ENCODE results near the gene ANTXR2.

The ANTXR2 gene

DNA sequence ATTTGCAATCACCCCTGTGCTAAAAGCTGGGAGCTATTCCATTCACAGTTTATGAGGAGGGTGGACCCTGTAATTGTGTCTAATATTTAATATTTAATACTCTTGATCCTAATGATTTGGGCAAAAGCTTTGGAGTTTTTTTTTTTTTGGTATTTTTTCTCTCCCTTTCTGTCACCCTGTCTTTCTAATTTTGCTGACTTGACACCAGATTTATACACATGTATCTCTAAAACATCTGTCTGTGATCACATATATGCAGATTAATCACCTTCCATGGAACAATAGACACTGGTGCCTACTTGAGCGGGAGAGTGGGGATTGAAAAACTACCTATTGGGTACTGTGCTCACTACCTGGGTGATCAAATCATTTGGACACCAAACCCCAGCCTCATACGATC is 18.7 kb upstream of the ANTXR2 start:
- no peak for DNase-seq

DNA sequence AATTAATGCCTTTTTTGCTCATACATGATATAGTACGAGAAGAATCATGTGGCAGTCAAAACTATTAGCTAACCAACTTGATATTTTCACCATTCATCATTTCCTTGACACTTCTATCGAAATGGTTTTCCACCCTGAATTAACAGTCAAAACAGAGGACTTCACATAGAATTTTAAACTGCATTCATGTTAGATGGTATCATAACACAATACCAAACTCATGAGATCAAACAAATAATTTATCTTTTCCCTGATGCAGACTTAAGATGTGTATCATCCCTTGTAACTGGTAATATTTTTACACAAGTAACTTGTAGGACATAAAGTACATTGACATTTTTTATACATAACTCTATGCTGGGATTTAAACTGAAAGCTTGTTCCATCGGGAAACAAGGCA is 18.2 kb upstream of the ANTXR2 start:
- no peak for DNase-seq

DNA sequence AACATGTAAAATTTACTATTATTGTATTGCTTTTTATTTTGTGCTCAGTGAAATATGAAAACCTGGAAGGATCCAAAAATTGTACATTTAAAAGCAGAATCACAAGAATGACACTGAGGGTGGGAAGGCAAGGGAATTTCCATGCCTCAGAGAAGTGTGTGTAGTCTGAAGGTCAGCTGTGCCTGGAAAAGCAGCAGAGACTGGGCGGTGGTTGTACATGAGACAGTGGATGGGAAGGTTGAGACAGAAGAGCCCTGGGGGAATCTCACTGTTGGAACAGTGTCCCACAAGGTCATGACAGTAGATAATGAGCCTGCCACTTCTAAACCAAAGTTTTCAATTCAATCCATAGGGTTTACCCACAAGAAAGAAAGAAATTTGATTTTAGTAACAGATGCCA is 17.1 kb upstream of the ANTXR2 start:
- DNase-seq: no peak

DNA sequence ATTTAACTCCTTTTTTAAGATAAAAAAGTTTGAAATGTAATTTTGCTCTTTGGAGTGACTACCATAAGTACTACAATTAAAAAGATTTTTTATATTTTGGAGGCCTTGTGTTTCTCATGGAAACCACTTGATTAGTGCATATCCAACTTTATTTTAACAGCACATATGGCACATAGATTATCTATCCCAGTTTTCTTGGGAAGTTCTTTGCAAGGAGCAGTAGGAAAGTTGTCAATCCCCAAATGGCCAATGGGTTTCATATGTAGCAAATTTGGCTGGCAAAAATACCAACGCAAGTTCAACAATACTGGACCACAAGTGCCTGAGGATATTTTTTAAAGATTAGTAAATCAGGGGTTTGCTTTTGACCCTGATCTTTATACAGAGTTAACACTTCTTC is 15.4 kb upstream of the ANTXR2 start:
- DNase-seq: no peak

DNA sequence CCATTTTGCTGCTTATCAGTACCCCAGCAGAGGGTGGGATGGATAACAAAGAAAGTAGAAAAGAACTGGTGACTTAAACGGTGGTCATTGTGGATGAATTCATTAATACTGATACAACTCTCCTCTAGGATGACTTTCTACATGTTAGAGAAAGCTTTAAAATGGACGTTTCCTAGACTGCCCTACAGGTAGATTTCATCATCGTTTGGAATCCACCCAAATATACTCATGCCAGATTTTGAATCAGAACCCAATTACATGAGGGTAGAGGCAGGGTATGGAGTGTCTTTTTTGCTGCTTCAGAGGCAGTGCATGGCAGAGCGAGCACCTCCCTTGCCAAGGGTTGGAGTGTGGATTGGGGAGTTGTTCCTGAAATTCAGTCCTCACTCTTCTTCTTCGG is 13.3 kb upstream of the ANTXR2 start:
- no peak for DNase-seq

DNA sequence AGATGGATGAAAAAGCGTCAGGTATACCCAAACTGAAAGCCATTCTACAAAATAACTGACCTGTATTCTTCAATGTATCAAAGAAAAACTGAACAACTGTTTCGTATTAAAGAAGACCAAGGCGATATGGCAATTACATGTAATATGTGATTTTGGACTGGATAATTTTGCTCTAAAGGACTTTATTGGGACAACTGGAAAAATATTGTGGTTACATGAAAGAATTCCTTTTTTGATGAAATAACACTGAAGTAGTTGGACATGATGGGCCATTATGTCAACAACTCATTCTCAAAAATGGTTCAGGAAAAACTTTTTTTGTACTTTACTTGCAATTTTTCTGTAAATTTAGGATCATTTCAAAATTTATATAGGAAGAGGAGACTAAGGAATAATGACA is 12.1 kb upstream of the ANTXR2 start:
- DNase-seq: no peak

DNA sequence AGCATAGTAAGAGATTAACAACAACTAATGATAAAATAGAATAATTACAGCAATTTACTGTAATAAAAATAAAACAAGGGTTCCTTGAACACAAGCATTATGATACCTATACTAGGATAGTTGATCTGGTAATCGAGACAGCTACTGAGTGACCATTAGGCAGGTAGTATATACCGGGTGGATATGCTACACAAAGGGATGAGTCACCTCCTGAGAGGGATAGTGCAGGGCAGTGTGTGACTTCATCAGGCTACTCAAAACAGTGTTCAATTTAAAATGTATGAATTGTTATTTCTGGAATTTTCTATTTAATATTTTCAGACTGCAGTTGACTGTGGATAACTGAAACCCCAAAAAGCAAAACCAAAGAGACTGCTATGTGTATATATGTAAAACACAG is 9.7 kb upstream of the ANTXR2 start:
- DNase-seq: no peak

DNA sequence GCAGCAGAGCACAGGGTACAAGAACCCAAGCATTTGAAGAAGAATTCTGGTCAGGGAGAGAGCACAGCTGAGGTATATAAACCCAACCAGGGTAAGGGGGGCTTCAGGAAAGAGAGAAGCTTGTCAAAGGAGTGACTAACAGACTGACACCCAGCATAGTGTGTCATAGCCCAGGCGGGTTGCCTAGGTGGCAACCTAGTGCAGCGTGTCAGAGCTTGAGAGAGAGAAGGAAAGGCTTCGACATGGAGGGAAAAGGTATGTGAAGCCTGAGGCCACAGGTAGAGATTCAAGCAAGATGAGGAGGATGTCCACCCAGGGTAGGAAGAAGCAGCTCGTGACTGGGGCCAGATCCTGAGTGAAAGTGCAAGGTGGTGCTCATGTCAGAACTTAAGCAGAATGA is 8.5 kb upstream of the ANTXR2 start:
- no peak for DNase-seq

DNA sequence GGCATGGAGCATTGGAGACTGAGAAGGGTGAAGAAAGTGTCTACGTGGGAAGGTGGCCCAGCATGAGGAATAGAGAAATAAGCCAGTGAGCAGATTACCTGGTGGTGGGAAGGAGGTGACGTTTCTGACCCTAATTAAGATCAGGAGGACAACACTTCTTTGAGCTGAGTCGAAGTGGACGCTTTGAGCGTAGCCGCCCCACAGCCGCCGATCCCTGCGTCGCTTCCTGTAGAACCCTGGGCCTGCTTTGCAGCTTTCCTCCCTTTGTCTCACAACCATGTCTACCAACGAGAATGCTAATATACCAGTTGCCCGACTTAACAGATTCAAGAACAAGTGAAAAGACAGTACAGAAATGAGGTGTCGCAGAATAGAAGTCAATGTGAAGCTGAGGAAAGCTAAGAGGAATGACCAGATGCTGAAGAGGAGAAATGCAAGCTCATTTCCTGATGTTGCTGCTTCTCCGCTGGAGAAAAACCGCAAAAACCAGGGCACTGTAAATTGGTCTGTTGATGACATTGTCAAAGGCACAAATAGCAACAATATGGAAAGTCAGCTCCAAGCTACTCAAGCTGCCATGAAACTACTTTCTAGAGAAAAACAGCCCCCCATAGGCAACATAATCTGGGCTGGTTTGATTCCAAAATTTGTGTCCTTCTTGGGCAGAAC is 6.4 kb upstream of the ANTXR2 start:
- no peak for DNase-seq

DNA sequence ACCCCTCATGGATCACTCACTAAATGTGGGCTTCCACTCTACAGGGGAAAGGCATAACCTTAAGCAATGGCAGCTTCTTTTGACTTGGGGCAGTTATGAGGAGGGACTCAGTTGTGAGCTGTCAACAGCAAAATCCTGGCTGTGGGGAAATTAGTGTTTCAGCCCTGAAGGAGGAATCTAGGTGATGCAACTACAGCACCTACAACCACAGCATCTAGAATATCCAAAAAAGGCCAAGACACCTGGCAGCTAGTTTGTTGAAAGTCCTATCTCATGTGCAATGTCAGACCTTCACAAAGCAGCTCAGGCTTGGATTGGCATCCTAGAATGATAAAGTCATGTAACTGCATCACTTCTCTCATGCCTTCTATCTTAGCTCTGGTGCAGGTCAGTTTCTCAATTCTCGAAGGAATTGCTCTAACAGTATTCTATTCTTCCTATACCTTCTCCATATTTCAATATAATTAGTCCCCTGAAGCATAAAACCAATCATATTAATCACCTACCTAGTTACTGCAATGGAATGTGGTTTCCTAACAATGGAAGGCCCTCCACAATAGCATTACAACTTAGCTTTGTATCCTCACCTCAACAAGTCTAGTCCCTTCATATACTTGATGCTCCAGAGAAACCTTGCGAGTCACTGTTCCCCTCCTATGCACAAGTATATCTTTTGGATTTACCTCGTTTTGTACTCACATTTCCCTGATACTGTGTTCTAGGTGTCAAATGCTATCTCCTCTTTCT is 5.5 kb upstream of the ANTXR2 start:
- no peak for DNase-seq

DNA sequence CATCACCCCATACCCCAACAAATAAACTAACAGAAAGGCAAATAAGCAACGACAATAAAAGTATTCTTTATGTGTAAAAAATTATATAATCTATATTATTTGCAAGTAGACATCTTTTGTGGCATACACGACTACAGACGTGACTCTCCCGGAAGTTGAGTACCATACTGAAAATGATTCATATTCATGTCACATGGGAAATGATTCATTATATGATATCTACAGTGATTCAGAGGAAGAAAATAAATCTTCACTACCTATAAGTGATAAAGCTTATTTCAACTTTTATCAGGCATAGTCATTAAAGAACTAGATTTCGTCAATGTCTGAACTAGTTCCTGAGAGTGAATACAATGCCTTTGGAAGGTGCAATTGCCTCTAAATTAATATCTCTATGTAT is 4.6 kb upstream of the ANTXR2 start:
- DNase-seq: peak; percentile 26

DNA sequence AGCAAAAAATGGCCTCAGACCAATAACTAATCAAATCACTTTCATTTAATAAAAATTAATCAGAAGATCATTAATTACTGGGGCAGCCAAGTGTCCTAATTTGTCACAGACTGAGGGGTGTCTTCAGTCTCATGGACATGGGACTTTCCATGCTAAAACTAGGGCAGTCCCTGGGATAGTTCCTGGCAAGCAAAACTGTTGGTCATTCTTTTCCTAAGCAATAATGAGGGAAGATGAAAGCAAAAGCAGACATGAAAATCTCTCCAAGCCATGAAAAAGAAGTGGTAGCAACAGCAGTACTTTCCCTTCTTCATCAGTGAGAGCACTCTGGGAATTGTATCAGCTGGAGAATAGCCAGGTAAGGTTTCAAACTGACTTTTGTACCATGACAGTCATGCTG is 3.7 kb upstream of the ANTXR2 start:
- no peak for DNase-seq

DNA sequence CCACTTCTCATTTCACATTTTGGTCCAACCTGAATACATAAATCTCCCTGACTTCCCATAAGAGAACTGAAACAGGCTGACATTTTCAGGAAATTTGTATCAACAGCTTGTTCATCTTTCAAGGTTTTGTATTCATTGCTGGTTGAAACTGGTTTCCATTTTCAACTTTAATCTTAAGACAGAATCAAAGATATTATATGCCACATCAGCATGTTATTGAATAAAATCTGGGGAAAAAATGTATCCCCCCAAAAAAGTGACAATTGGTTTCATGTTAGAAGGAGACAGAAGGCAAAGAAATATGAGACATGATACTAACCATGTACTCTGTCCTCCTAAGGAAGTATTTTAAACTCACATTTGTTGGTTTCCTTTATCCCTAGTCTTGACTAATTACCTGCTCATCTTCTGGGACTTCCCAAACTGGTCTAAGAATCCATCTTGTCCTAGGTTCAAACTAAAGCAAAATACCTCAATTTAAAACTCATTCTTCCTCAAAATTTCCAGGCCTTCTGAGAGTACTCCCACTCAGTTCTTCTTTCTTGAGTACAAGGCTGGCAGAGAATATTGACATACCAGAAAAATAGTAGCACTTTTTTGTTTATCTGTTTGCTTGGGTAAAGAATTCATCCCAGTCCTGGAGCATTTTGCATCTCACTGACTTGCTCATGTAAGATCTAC is 3.1 kb upstream of the ANTXR2 start:
- DNase-seq: no peak

DNA sequence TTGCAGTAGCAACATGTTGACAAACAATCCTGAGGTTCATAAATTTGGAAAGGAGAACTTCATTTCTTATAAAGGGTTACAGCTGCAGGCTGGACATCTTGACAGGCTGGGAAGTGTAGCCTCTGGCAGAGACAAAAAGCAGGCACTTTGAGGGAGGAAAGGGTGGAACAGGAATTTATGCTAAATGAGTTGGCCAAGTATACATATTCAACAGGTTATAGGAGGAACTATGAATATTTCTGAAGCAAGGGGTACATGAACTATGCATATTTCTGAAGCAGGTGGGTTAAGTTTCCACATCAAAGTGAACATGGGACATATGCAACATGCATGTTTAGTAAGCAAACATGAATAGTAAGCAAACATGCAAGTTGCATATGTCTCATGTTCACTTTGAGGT is 1.6 kb upstream of the ANTXR2 start:
- DNase-seq: no peak

DNA sequence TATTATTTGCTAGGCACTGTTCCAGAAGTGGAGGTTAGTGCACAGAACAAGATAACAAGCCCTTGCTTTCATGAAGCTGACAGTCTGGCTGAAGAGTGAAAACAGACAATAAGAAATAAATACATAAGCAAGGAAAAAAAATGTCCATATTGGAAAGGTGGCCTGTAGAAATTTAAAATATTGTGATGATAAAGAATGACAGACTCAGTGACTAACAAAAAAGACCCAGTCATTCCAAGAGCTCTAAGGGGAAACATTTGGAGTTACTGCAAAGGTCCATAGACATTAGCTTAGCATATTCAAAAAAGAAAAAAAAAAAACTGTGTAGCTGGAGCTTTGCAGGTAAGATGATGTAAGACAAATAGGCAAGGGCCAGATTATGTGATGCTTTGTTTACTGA is 1.0 kb upstream of the ANTXR2 start:
- no peak for DNase-seq

DNA sequence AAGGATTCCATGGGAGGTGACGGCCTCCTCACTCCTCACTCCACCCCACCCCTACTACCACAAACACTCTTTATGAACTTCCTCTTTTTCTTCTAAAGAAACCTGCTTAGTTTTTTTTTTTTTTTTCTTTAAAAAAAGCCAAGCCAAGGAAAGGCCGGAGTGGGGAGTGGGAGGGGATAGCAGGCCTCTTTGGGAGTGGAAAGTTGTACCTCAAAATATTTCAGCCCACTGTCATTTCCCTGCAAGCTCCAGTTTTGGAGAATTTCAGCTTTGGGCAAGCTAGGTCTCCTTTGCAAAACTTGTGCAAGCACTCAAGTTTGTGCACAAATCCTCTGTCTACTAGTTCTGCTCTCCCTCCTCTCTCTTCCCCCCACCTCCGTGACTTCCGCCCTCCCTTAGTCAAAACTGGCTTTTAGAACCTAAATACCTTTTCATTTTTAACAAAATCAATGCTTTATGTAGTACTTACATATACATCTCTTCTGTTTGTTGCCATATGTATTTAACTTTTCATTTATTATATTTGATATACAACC is 512 bp upstream of the ANTXR2 start:
- peak; percentile 11 for DNase-seq

DNA sequence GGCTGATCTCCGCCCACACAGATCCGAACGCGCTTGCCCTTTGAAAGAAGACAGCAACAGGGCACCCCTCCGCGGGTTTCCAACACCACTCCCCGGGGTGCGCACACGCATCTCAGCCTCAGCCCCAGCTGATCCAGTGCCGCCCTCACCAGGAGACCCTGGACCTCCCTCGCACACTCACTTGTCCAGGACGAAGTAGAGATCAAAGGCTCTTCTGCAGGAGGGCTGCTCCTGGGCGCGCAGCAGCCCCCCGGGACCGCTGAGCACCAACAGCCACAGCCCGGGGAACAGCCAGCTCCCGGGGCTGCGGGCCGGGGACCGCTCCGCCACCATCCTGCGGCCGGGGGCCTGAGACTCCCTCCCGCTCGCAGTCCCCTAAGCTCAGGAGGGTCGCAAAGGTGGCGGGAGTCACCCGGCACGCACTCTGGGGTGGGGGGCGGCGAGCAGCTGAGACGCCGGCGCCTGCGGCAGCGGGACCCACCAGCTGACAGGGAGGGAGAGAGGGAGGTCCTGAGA is 743 bp downstream of the ANTXR2 start:
- DNase-seq: peak; percentile 60

DNA sequence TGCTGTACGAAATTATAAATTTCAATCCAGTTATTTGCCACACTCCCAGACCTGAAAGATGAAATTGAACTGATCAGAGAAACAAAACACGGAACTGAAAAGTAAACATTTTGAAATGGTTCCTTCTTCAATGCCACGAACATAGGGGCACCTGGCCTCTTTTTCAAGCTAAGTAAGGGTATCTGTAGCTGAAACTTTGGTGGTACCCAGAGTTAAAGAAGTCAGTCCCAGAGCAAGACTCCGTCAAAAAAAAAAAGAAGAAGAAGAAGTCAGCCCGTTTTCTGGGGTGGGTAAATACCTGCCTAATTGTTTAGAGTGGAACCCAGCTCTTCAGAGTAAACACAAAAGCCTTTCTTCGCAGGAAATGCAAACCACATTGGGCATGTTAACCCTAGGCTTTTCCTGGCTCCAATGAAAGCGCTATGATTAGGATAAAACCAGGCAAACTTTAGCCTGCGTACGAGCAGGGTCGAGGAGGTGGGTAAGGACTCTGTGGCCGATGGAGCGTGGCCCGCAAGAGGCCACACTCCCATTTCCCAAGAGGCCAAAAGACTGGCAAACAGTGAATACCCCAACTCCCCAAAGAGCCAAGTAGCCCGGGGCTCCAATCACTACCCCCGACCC is 1.3 kb downstream of the ANTXR2 start:
- no peak for DNase-seq

DNA sequence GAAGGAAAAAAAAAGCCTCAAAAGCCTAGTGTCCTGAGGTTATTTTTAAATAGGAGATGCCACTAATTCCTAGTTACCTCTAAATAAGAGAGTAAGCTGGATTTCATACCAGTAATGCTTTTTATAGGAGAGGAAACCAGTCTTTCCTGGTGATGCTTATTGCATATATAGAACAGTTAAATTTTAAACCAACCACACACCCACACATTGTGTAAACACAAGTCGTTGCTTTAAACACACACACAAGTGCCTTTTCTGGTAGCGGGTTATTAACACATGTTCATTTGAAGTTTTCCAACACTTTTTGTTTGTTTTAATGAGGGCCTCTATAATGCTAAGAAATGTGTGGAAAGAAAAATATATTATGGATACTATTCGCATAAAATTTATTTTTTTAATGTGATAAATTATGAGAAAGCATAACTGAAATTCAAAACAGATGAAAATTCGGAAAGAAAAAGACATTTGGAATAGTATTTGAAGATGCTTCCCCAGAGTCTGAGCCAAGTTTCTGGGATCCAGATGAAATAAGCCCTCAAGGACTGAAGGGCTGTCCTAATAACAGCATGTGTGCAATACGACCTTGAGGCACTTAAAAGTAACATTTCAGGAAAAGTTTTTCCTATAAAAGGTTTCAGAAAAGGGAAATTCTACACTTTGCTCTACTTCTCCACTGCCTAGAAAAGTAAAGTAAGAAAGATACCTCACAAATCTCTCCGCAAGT is 2.0 kb downstream of the ANTXR2 start:
- no peak for DNase-seq

DNA sequence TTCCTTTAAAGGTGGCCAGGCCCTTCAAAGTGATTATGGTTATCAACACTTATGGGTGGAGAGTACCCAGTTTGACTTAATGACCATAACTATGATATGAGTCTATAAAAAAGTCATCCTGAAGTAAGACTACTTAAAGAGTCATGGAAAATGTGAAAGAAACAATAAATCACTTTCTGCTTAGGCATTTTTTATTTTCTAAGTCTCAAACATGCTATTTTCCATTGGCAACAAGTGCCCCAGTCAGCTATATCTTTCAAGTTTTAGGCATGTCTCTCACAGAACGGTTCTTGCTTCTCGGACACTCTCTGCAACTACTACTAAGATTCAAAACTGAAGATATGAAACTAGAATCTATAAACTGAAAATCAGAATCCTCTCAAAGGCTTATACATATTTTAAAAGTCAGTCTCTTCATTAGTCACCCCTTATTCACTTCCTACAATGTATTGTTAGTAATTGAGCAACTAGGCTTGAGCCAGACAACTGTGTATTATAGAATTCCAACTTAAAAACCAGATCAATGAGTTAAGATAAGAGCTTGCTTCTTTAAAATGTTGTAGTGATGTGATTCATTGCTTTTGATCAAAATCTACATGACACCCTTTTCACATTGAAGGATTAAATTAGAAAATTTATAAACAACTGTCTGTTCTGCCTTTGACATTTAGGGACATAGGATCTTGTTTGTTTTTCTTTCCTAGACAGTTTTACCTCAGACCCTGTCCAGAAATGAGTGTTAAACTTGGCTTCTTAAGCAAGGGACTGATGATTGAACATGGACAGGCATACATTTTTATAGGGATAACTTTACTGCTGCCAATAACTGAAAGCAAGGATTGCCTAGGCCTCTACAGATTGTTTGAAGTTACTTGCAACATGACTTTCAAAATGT is 2.9 kb downstream of the ANTXR2 start:
- no peak for DNase-seq

DNA sequence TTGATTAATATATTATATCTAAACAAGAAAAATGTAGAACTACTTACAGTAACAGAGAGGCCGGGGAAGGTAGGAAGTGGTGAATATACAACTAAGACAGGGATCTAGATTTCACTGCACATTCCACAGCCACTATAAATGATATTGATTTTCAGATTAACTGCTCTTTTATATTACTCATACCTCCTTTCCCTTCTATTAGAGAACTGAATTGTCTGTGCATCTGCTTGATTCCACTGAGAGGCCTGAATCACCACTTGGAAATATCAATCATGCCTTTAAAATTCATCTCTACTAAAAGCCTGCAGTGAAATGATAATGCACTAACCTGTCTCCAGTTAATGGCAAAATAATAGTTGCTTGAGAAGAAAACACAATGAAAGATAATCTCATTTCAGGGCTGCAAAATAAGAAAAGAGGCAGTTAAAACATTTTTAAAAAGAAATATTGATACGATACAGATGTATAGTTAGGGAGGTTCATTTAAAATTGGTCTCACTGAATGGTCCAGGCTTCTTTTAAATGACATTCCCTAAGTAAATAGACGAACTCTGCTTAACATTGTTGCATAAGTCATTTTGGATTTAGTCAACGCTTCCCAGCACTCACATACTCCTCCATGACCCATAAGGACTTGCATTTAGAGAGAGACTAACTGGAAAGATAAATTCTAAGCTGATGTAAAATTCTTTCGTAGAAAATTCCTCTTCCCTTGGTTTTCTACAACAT is 3.8 kb downstream of the ANTXR2 start:
- no peak for DNase-seq
